Muscle layer of colon (tissue), 2 donors: ENCODE results near the gene CNTN5.

Experiments used
- H3K27ac ChIP-seq: one replicate; pipeline ENCODE4 v1.7.0; 2013; ENCODE audit warnings: low read depth, mild to moderate bottlenecking, low read length, moderate library complexity
- H3K27me3 ChIP-seq, 2 donors: one replicate each; pipeline ENCODE4 v1.7.0; 2013; ENCODE audit warnings: low read length in 2 of 2, mild to moderate bottlenecking in 2 of 2; ENCODE audit not compliant: insufficient read depth in 2 of 2, control insufficient read depth in 1 of 2
- H3K36me3 ChIP-seq: one replicate; pipeline ENCODE4 v1.7.0; 2013; ENCODE audit warnings: mild to moderate bottlenecking, low read length; ENCODE audit not compliant: insufficient read depth
- H3K4me1 ChIP-seq: one replicate; pipeline ENCODE4 v1.7.0; 2013; ENCODE audit warnings: mild to moderate bottlenecking, low read length; ENCODE audit not compliant: insufficient read depth
- H3K4me3 ChIP-seq, 2 donors: one replicate each; pipeline ENCODE4 v1.7.0; 2013; ENCODE audit warnings: low read length in 2 of 2, low read depth in 1 of 2, mild to moderate bottlenecking in 1 of 2, moderate library complexity in 1 of 2
- H3K9ac ChIP-seq: one replicate; pipeline ENCODE4 v1.7.0; 2013; ENCODE audit warnings: low read length
- H3K9me3 ChIP-seq: one replicate; pipeline ENCODE4 v1.7.0; 2013; ENCODE audit warnings: mild to moderate bottlenecking, low read length
- donor health status: abdominal sarcoma.
- donor health status: Adenocarcinoma of cecum.

Gene CNTN5

GRCh38 chr11:99695106-99695505, 674.4 kb downstream of the CNTN5 start:
- H3K27ac ChIP-seq = no peak overlapping the region
- no peak overlapping the region for H3K4me3 ChIP-seq
- no peaks in the 10 kb centered on the region for H3K36me3 ChIP-seq
- no peak overlapping the region for H3K9ac ChIP-seq
- H3K9me3 ChIP-seq = no peaks in the 10 kb centered on the region
- no peaks in the 10 kb centered on the region for H3K27me3 ChIP-seq
- H3K4me1 ChIP-seq = no peaks in the 10 kb centered on the region

DNA sequence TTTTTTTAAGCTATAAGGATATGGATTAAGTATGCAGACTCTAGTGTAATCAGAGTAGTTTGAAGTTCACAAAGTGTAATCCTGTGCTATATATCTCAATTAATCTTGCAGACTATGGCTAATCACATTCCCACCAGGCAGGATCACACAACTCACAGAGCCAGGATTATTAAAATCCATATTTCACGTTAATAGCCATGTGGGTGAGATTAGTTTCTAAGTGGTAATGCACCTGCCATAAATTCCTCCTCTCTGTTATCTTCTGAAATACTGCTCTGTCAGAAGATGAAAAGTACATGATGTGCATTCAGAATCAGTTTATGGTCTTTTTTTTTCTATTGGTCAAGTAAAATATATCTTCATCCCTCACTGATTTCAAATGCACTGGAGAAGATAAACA, 686.1 kb downstream of the CNTN5 start:
- no peak overlapping the region for H3K9ac ChIP-seq

DNA sequence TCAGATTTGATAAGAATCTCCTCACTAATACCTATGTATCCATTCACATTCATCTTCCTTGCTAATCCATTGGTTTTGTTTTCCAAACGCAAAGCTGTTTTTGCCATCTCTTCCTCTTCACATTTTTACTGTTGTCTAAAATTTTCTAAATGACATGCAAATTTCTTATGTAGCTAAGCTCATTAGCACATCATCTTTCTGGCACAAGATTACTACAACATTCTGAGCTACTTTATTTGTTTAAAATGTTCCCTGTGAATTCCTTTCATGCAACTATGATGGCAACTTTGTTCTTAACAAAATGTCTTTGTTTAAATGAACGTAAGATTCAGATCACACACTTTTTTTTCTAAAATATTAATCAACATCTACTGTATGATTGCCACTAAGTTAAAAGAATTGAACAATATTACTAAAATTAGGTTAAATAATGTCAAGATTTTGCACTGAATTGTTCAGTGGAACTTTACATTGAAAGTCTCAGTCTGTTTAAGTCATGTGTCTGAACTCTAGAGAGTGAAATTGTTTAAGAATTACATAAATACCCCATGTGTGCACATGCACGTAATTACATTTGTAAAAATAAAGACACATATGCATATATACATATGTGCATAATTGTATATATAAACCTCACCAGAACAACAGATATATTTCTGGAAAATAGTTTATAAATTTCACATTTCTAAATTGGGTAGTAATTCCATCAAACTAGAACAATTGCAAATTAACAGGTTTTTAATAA, 688.4 kb downstream of the CNTN5 start:
- Histone ChIP-seq H3K4me1 (no peaks in the 10 kb centered on the region), H3K9ac (no peak overlapping the region), H3K4me3 (no peak overlapping the region), H3K36me3 (no peaks in the 10 kb centered on the region), H3K9me3 (no peaks in the 10 kb centered on the region), H3K27ac (no peak overlapping the region), H3K27me3 (no peaks in the 10 kb centered on the region)

More for the DNA sequence above, 686.1 kb downstream of the CNTN5 start:
- no peaks in the 10 kb centered on the region for H3K36me3 ChIP-seq
- no peak overlapping the region for H3K4me3 ChIP-seq
- H3K27me3 ChIP-seq = no peaks in the 10 kb centered on the region
- H3K4me1 ChIP-seq = no peaks in the 10 kb centered on the region
- no peaks in the 10 kb centered on the region for H3K9me3 ChIP-seq
- H3K27ac ChIP-seq = no peak overlapping the region

GRCh38 chr11:99716302-99716701, 695.6 kb downstream of the CNTN5 start:
- Histone ChIP-seq H3K36me3 (no peaks in the 10 kb centered on the region), H3K27ac (no peak overlapping the region), H3K27me3 (no peaks in the 10 kb centered on the region), H3K9me3 (no peaks in the 10 kb centered on the region), H3K4me1 (no peaks in the 10 kb centered on the region), H3K4me3 (no peak overlapping the region), H3K9ac (no peak overlapping the region)

DNA sequence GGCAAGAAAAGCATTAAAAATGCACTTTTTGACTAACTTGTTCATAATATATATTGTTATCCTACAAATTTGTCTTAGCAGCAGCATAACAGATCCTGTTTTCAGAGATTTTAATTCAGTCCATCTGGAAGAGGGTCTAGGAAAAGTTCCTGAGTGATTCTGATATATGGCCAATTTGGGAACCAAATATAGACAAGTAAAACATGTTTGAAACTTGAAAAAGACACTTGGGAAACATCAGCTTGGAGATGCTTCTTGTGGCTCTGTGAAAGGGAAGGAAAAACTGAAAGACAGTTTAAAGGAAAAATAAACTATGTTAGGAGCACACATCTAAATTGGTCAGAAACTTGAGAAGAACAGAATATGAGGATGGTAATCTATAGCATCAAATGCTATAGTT, 697.5 kb downstream of the CNTN5 start:
- Histone ChIP-seq H3K9me3 (no peaks in the 10 kb centered on the region), H3K27me3 (no peaks in the 10 kb centered on the region), H3K4me3 (no peak overlapping the region), H3K4me1 (no peaks in the 10 kb centered on the region), H3K36me3 (no peaks in the 10 kb centered on the region), H3K9ac (no peak overlapping the region), H3K27ac (no peak overlapping the region)

- no peak overlapping the region for H3K4me3 ChIP-seq
- no peak overlapping the region for H3K9ac ChIP-seq
- H3K36me3 ChIP-seq = no peaks in the 10 kb centered on the region
- no peaks in the 10 kb centered on the region for H3K9me3 ChIP-seq
- no peaks in the 10 kb centered on the region for H3K27me3 ChIP-seq
- no peaks in the 10 kb centered on the region for H3K4me1 ChIP-seq
- H3K27ac ChIP-seq = no peak overlapping the region
Measured at GRCh38 chr11:99739464-99740089, 718.8 kb downstream of the CNTN5 start.

DNA sequence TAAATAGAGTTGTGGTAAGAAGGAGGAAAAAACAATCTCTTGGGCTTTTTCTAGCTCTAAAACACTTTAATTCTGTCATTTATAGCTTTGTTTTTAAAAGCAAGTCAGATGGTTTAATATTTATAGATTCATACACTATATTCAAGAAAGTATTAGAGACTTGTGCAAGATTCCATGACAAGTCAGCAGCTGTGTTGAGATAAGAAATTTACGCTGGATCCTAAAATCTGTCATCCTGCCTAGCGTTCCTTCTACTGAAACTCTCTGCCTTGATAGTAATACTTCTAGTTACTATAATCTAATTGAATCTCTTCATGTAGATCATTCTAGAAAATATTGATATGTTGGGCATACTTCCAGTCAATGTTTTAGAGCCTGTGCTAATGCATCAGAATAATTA, 721.8 kb downstream of the CNTN5 start:
- Histone ChIP-seq H3K4me3 (no peak overlapping the region), H3K4me1 (no peaks in the 10 kb centered on the region), H3K27ac (no peak overlapping the region), H3K9ac (no peak overlapping the region), H3K9me3 (no peaks in the 10 kb centered on the region), H3K36me3 (no peaks in the 10 kb centered on the region), H3K27me3 (no peaks in the 10 kb centered on the region)

DNA sequence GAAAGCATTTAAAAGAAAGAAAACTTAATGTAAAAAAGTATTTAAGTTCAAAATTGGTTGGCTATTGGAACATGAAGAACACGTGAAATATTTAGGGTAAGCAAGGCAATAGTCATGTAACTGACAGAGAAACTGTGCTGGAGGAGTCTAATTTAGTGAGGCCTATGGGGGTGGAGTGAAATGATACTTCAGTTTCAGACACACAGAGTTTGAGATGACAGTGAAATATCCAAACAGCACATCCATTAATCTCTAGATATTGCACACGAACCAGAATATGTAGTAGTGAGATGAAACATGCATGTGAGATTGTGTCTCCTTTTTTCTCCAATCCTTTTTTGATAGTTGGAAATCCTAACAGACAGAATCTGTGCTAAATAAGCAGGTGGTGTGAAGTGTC, 739.0 kb downstream of the CNTN5 start:
- no peaks in the 10 kb centered on the region for H3K36me3 ChIP-seq
- H3K4me3 ChIP-seq = no peak overlapping the region
- H3K9me3 ChIP-seq = no peaks in the 10 kb centered on the region
- H3K27ac ChIP-seq = no peak overlapping the region
- no peak overlapping the region for H3K9ac ChIP-seq
- H3K27me3 ChIP-seq = no peaks in the 10 kb centered on the region
- no peaks in the 10 kb centered on the region for H3K4me1 ChIP-seq

DNA sequence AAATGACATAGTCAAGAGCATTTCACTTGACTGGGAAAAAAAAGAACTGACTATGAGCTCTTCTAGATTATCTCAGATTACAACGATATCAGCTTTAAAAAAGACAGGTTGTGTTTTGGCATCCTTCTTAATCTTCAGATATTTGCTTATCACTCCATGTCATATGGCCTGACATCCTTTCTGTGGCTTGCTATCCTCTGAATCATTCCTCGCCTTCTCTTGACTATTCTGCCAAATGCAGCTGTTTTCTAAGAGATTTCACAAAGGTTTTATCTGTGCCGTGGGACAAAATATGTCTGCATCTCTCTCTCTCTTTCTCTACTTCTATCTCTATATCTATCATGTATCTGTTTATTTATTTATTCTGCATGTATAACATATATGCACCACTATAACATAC, 746.1 kb downstream of the CNTN5 start:
- Histone ChIP-seq H3K27me3 (no peaks in the 10 kb centered on the region), H3K36me3 (no peaks in the 10 kb centered on the region), H3K27ac (no peak overlapping the region), H3K4me3 (no peak overlapping the region), H3K9me3 (no peaks in the 10 kb centered on the region), H3K4me1 (no peaks in the 10 kb centered on the region), H3K9ac (no peak overlapping the region)

DNA sequence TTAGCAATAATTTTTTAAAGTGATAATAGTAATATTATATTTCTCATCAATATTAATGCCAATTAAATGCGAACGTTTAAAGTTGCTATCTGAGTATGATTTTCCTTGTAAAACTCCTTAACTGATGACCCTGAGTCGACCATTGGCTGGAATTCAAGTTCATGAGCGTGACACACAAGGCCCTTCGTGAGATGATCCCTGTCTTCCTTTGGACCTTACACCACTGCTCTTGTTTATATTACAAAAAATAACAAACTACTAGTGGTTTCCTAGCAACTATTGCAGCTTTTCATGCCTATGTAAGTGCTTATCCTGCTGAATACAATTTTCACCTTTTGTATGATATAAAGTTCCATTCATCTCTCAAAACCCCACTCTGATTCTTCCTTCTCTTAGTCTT, 752.9 kb downstream of the CNTN5 start:
- Histone ChIP-seq H3K27ac (no peak overlapping the region), H3K36me3 (no peaks in the 10 kb centered on the region), H3K9ac (no peak overlapping the region), H3K27me3 (no peaks in the 10 kb centered on the region), H3K4me1 (no peaks in the 10 kb centered on the region), H3K9me3 (no peaks in the 10 kb centered on the region), H3K4me3 (no peak overlapping the region)

DNA sequence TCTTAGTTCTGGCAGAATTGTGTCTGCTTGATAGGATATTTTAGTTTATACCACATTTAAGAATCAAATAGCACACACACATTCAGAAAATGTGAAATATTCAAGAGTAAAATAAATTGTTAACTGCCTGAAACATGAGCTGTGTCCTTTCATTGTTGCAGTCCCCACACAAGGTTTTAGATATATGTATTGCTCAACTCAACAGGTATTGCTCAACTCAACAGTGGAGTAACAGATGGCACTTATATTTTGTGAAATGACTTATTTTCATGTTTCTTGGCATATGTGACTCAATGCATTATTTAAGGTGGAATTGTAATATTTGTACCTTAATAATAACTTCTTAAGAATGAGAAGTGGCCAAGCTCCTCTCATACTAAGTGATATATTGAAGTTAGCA, 760.3 kb downstream of the CNTN5 start:
- Histone ChIP-seq H3K36me3 (no peaks in the 10 kb centered on the region), H3K27ac (no peak overlapping the region), H3K4me1 (no peaks in the 10 kb centered on the region), H3K9ac (no peak overlapping the region), H3K27me3 (no peaks in the 10 kb centered on the region), H3K9me3 (no peaks in the 10 kb centered on the region), H3K4me3 (no peak overlapping the region)

- H3K4me3 ChIP-seq = no peak overlapping the region
- no peak overlapping the region for H3K27ac ChIP-seq
- H3K9ac ChIP-seq = no peak overlapping the region
- no peaks in the 10 kb centered on the region for H3K27me3 ChIP-seq
- no peaks in the 10 kb centered on the region for H3K4me1 ChIP-seq
- H3K9me3 ChIP-seq = no peaks in the 10 kb centered on the region
- H3K36me3 ChIP-seq = no peaks in the 10 kb centered on the region
Measured at GRCh38 chr11:99791354-99791753, 770.6 kb downstream of the CNTN5 start.
